ENCODE results near the gene ANKRD11.
"Not testable (repeated sequence)": the region's sequence is repeated elsewhere in the genome, so short reads cannot be mapped to it uniquely, and the experiment has no call there.

The ANKRD11 gene

DNA sequence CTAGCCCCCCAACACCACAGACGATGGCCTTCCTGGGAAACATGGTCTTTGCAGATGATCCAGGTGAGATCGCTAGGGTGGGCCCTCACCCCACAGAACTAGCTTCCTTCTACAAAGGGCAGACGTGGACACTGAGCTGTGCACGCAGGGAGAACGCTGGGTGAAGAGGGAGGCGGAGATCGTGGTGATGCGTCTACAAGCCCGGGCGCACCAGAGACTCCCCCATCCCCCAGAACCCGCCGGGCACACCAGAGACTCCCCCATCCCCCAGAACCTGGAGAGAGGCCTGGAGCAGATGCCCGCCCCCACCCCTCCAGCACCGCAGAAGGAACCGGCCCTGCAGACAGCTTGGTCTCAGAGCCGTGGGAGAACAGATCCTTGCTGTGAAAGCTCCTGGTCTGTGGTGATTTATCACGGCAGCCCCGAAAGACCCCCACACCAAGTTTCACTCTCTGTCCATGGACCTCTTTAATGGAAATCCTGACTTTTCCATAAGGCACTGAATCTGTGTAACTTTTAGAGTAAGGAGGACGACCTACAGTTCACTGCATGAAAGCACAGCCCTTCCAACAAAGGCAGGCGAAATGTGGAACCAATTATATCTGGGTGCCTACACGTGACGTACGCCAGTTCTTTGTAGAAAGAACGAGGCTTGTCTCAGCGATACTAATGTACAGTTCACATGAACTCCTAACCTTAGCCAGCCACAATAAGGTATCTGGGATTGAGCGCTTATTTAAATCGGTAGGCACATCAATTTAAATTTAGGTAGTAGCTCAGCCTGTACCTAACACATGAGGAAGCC lies 88.5 kb downstream of the ANKRD11 start:
- DNase-seq, result no peak

DNA sequence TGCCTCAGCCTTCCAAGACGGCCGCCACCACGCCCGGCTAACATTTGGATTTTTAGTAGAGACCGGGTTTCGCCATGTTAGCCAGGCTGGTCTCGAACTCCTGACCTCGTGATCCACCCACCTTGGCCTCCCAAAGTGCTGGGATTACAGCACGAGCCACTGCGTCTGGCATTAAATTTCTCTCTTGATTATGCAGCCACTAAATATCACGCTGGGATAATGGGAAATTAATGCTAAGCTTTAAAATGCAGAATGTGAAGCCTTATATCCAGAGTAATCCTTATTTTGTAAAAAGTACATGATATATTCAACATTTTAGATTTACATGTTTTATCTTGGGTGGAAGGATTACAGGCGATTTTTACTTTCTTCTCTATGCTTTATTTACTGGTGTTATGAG lies 89.2 kb downstream of the ANKRD11 start:
- no peak for DNase-seq

DNA sequence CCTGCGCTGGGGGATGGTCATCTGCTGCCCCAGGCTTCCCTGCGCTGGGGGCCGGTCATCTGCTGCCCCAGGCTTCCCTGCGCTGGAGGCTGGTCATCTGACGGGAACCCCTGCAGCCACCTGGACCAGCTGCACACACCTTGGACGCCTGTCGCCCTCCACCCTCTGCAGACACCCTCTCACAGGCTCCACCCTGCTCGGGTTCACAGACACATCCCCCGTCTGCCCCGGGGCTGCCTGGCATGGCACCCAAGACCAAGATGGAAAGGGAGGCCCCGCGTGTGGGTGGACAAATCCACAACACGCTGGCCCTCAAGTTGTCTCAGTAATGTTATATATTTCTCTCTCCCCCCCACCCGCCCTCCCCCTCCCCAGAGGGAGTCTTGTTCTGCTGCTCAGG lies 89.6 kb downstream of the ANKRD11 start:
- no peak for DNase-seq

DNA sequence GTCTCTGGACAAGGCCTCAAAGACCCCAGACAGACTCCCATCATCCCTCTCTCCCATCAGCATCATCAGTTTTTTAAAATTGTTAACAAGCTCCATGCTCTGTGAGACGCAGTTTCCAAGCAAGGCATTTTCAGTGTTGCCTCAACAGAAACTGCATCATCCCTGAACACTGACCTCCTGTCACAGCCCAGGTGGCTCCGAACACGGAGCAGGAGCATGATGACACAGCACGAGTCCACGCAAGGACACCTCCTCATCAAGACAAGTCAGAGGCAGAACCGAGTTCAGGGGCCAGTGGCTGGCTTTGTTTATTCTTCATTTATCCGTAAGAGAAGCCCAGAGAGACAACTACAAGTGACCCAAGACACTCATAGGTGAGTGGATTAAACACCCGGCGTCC lies 91.4 kb downstream of the ANKRD11 start:
- no peak for DNase-seq

DNA sequence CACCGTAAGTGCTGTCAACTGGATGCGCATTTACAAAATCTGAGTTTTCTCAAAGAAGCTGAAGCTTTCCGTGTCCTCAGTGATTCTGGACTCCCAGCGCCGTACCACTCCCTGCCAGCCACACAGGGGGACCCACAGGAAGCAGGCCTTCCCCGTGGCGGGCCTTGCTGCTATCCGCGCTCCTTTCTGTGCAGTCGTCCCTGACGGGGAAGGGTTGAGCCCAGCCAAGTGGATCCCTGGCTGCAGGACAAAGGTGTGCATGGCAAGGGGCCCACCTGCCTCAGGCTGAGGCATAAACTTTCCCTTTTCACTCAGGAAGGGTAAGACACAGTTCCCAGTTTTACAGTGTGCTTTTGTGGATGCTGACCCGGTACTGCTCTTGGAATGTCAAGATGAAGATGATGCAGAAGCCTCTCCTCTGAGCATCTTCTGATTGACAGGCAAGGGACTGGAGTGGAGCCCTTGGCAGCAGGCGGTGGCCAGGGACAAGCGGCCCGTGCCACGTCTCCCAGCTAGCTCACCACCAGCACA lies 93.0 kb downstream of the ANKRD11 start:
- no peak for DNase-seq

DNA sequence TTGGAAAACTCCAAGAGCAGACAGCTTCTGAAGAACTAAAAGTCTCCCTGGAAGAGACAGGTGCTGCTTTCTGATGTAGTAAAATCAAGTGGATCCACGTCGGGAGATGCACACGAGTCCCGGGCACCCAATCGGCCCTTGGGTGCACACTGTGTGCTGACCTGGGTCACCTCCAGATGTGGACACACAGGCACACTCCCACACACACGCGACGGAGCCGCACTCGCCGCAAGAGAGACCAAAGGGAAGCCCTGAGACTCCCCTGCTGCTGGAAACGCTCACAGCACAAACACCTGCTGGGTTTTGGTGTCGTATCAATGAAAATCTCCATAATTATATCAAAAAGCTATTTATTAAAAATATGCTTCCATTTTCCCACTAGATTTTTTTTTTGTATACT lies 94.2 kb downstream of the ANKRD11 start:
- no peak for DNase-seq

DNA sequence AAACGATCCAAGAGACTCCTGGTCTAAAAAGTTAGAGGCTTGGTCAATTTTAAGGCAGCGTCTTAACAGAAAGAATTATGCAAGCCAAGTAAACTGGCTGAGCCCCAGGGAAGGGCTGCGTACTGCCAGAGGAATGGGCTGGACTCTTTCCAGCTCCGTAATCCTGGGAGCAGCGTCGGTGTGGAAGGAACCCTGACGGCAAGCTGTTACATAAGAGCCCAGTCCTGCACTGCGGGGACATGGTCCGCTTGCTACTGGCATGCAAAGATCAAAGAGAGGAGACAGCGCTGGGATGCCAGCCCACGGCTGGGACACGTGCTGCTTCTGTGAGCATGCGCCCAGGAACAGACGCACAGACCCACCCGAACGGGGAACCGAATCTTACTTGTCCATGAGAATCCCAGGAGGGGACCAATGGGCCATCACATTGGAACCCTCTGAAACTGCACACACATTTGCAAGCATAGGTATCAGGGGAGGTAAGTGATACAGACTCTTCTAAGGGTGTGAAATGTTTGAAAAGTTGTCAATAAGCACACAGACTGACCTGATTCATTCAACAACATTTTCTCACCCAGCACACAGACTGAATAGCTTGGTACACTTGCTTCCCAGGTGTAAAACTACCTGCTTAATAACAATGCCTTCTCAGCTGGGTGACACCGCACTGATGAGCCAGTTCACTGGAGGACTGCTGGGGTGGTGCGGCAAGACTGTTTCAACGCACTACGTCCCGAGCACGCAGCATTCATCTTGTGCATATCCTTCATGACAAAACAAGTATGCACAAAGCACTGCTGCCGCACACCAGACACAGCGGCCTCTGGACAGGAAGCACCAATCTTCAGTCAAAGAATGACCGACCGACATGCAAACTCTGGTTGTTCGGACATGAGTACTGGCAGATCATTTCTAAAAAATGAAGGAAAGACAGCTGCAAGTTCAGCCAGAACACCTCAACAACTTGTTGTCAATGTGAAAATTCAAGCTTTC lies 94.9 kb downstream of the ANKRD11 start:
- no peak for DNase-seq

DNA sequence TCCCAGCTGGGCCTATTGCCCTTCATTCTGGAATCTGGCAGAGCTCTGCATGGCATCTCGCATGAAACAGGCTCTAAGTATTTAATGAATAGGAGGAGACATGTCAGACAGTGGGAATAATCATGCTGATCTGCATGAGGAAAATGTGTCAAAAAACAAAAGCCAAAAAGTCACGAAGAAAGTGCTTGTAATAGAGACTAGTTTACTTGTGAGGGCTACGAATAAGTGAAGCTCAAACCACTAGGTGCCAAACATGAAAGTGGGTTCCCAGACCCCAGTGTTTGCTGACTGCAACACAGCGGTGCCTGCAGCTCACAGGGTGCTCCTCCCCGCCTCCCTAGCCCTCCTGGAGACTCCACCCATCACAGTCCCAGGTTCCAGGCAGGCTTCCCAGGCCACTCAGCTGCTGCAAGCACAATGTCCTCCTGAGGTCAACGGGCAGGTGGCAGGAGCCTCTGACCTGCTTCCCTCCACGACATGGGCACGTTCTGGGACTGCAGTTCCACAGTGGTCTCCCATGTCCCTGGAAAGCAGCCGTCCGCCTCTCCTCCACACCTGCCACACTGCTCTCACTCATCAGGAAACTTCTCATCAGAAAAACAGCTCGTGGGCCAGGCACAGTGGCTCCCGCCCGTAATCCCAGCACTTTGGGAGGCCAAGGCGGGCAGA lies 96.5 kb downstream of the ANKRD11 start:
- no peak for DNase-seq

DNA sequence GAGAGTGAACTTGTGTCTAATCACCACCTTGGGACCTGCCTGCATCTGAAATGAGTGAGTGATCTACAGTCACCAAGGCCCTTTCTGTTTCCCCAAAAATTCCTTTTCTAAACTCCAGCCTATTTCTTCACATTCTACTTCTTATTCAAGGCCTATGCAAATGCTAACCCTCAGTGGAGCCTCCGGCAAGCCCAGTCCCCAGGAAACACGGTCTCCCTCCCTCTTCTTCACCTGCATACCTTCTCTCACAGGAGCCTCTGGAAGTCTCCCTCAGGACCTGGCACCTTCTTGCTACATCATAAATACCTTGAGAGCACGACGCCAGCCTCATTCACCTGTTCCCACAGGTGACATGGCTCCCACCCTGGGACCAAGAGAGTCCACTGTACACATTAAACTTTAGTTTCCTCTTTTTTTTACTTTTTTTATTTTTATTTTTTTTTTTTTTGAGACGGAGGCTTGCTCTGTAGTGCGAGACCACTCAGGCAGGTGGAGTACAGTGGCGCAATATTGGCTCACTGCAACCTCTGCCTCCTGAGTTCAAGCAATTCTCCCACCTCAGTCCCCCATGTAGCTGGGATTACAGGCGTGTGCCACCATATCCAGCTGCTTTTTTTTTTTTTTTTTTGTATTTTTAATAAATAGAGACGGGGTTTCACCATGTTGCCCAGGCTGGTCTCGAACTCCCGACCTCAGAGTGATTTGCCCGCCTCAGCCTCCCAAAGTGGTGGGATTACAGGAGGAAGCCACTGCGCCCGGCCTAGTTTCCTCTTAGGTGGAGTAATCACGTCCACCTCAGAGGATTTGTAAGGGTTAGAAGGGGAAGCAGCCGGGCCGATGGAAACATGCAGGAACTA lies 97.3 kb downstream of the ANKRD11 start:
- no peak for DNase-seq

DNA sequence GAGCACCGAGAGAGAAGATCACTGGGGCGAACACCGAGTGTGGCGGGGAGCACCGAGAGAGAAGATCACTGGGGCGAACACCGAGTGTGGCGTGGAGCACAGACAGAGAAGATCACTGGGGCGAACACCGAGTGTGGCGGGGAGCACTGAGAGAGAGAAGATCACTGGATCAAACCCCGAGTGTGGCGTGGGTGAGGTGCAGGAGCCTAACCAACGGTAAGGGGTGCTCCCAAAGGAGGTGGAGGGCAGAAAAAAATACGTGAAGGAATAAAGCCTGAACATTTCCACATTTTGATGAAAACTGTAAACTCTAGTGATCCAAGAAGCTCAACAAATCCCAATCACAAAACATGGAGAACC lies 100.2 kb downstream of the ANKRD11 start:
- DNase-seq, result not testable (repeated sequence)

DNA sequence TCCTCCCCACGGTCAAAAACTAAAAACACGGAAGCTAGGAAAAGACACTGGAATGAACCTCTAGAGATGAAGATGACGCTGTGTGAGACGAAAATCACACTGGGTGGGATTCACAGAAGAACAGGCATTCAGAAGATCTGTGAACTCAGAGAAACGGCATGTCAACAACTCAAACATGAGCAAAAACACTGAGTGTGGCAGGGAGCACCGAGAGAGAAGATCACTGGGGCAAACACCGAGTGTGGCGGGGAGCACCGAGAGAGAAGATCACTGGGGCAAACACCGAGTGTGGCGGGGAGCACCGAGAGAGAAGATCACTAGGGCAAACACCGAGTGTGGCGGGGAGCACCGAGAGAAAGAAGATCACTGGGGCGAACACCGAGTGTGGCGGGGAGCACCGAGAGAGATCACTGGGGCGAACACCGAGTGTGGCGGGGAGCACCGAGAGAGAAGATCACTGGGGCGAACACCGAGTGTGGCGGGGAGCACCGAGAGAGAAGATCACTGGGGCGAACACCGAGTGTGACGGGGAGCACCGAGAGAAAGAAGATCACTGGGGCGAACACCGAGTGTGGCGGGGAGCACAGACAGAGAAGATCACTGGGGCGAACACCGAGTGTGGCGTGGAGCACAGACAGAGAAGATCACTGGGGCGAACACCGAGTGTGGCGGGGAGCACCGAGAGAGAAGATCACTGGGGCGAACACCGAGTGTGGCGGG lies 100.7 kb downstream of the ANKRD11 start:
- DNase-seq, result not testable (repeated sequence)

DNA sequence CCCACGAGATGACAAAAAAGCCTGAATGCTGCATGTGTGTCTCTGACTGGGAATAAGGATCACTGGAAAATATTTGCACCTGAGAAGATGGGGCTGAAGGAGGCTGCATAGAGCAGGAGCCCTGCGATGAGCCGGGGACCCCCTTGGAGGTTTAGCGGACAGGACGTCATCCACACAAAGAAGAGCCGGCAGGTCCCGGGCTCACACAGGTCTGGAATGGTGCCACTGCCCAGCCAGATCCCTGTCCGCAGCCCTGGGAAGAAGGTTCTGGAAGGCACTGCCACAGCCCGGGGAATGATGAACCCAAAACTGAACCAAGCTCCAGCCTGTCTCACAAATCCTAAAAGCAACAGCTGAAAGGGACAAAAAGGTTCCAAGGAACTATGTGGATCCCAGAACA lies 101.8 kb downstream of the ANKRD11 start:
- DNase-seq, result no peak

DNA sequence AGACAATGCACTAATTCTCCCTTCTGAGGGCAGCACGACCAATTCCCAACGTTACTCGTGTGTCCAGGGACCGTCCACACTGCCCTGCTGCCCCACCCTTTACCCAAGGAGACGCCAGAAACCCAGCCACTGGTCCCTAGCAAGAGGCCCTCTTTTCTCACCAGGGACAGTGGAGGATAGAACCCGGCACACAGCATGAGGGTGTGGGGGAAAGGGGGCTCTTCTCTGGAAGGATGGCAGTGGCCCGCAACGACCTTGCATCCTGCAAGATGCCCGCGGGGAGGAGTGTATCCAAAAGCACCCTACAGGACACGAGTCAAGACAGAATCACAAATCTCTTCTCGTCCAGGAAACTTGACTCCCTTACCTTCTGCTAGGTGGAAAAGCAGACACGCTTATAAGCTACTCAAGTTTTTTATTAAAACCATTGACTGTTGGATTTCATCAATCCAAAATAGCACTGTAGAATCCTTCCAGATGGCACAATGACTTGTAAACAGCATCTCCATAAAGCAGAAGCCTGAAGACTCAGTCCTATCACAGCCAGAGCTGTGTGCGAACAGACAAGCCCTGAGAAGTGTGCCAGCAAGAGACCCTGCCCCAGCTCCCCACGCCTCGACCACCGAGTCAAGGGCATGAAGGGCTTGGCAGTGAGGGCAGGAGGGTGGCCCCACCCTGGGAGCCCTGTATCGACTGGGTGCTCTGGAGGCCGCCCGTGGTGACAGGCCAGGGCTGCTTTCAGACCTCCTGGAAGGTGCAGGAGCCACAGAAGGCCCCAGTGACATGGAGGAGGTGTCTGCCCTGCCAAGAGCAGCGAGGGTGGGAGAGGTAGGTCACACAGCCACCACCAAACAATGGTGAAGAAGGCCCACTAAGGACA lies 103.8 kb downstream of the ANKRD11 start:
- no peak for DNase-seq

DNA sequence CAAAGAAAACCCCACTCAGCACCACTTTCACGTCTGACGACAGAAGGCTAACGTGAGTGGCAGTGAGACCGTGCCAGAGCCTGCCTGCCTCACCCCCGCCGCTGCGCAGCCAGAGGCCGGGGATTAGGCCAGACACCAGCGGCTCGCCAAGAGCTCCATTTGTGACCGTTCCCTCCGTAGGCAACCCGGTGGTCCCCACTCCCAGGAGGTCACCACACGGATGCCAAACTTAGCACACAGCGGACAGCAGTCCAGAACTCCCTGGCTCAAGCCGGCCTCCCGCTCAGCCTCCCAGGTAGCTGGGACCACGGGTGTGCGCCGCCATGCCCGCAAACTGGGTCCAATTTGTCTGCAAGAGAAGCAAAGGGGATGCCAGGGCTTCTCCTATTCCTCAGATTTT lies 104.6 kb downstream of the ANKRD11 start:
- no peak for DNase-seq

DNA sequence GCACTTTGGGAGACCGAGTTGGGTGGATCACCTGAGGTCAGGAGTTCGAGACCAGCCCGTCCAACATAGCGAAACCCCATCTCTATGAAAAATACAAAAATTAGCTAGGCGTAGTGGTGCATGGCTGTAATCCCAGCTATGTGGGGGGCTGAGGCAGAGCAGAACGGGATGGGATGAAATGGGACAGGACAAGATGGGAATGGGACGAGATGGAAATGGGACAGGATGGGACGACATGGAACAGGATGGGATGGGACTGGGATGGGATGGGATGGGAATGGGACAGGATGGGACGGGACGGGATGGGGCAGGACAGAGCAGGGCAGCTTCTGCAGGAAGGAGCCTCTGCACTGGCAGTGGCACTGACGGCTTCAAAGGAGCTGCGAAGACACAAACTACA lies 106.1 kb downstream of the ANKRD11 start:
- DNase-seq, result no peak

DNA sequence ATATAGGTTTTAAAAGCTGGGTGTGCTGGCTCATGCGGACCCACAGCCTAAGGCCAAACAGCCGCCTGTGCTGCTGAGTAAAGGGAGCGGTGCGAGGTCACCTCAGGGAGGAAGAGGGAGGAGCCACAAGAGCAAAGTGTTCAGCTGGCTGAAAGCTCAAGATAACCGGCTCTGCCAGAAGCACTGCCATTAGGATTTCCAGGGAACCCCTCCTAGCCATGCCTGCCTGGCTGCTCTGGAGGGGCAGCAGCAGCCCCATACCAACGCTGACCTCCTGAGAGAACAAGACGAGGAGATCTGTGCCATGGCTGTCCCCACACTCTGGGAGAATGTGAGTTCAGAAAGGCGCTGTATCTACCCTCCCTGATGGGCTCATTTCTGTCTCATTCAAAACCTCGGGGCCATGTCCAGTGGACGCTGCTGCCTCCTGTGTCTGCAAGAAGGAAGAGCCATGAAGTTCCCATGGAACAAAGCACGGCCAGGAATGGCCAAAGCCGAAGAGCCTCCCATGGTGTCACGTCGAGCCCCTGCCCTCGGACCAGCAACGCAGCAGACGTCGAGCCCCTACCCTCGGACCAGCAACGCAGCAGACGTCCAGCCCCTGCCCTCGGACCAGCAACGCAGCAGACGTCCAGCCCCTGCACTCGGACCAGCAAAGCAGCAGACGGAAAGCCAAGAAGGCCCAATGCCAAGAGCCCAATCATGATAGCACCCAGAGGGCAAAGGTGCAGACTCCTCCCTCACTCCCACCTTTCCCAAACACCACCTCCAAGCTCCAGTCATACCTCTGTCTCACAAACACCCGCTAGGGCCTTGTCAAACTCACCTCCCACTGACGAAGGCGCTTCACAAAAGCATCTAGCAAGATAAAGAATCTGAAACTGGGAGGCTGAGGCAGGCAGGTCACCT lies 107.0 kb downstream of the ANKRD11 start:
- no peak for DNase-seq

DNA sequence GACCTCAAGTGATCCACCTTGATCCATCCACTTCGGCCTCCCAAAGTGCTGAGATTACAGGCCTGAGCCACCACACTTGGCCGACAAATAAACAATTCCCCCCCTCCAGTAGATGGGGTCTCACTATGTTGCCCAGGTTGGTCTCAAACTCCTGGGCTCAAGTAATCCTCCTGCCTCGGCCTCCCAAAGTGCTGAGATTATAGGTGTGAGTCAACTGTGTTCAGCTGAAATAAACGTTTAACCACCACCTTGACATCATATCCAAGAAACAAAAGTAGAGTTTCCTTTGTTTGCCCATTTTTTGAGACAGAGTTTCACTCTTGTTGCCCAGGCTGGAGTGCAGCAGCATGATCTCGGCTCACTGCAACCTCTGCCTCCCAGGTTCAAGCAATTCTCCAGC lies 107.8 kb downstream of the ANKRD11 start:
- not testable (repeated sequence) for DNase-seq

DNA sequence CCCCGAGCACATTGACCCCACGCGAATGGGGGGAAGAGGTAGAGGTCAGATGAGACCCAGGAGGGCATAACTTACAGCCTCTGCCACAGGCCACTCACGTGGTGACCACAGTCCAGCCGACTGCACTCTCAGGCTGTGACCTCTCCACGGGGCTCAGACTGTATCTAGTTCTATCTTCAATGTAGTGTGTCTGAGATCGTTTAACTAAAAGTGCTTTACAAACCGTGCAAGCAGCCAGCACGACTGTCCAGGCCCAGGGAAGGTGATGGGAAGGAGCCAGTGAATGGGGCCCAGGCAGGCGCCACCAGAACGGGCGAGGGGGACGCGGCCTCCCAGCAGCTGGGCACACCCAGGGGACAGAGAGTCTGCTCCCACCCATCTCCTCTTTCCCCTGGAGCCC lies 108.6 kb downstream of the ANKRD11 start:
- no peak for DNase-seq

DNA sequence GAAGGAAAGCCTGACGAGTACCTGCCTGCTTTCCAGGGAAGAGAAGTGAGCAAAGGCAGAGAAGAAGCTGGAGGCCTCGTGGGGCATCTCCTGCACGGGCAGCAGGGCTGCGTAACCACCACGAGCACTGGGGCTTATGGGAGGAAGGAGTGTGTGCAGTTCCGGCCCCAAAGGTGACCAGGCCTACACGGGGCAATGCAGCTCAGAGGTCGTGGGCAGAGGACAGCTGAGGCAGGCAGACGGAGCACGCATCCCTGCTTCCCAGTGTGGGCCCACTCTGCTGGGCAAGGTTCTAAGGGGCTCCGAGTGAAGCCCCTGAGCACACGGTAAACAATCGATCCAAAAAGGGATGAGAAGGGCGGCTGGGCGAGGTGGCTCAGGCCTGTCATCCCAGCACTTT lies 109.7 kb downstream of the ANKRD11 start:
- no peak for DNase-seq

Measured in cortex of kidney (tissue), 1 donor.